ENCODE results near the gene BBX.

BBX gene

DNA sequence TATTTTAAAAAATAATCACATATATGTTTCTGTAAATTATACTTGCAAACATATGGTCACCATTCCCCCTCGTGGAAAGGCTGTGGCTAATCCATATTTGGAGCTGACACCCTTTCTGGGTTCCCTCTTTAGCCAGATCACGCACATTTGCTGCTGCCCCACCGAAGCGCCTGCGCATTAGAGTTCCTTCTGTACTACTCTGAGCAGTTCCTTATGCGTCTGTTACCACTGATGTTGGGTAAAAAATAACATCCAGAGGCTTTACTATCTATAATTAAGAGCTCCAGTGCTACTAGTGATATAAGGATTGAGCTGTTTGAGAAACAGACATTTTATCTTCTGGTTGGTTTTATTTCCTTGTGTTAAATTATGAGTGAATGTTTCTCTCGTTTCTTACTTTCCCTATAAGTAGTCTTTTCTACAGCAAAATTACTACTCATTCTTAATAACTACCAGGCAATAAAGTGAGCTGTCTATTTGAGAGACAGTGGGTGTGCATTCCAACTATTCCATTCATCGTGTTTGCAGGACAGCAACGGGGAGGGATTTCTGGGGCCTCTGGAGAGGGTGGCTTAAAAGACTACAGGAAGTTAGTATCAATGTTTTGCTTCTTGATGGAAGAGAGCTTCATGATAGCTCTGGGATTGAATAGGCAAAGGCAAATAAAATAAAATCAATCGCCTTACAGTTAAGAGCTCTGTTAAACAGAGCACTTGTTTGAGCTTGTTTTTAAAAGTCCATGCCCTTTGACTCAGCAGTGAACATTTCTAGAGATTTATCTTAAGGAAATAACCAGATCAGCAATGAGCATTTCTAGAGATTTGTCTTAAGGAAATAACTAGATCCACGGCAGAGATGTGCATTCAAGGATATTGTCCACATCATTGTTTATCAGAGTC lies 322.9 kb downstream of the BBX start:
- DNase-seq (ENCODE audit: low read depth in 3 of 3): no peak

- DNase-seq (ENCODE audit: low read depth in 3 of 3): peak in 1 of 3 experiments; percentile 45
Observed at GRCh38 chr3:107846279-107846852, 323.6 kb downstream of the BBX start.

DNA sequence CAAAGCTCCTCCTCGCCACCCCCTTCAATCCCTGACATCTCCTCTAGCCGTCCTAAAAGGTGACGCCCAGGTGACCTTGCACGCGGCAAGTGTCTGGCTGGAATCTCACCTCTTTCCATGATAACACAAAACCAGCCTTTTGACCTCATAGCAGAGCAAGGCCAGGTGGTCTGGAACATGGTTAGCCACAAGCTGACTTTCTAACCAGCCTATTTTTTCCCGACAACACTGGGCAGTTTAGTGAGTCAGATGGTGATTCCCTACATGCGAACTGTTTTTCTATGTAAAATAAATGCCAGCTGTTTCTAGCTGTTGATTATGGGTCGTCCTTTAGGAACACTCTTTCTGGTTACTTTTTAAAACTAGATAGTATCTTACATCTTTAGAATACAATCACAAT lies 325.0 kb downstream of the BBX start:
- no peak for DNase-seq (ENCODE audit: low read depth in 3 of 3)

DNA sequence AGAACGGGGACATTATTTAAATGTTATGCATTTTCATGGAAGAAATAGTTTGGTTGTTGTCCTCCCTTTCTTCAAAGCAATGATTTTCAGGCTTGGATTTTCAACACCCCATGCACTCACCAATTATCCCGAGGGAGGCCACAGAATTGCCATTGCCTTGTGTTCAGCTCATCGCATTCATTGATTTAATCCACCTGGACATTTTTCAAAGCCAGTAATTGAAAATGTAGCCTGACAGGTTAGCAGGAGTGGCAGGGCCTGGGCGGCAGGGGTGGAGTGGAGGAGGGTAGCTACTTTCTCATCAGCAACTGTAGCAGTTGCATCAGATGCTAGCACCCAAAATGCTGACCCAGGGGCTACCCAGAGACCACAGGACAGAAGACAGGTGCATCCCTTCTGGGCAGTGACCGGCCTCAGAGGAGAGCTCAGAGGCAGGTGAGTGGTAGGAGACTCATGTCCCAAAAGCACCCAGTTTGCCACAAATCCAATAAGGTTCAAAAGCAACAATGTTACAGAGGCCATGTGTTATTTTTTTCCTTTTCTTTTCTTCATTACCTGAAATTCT lies 325.7 kb downstream of the BBX start:
- no peak for DNase-seq (ENCODE audit: low read depth in 3 of 3)

- no peak for DNase-seq (ENCODE audit: low read depth in 3 of 3)
Observed at GRCh38 chr3:107850681-107851080, 327.9 kb downstream of the BBX start.

- no peak for DNase-seq (ENCODE audit: low read depth in 3 of 3)
Observed at GRCh38 chr3:107853821-107854220, 331.1 kb downstream of the BBX start.

GRCh38 chr3:107854733-107855132 lies 332.0 kb downstream of the BBX start:
- DNase-seq (ENCODE audit: low read depth in 3 of 3): no peak

DNA sequence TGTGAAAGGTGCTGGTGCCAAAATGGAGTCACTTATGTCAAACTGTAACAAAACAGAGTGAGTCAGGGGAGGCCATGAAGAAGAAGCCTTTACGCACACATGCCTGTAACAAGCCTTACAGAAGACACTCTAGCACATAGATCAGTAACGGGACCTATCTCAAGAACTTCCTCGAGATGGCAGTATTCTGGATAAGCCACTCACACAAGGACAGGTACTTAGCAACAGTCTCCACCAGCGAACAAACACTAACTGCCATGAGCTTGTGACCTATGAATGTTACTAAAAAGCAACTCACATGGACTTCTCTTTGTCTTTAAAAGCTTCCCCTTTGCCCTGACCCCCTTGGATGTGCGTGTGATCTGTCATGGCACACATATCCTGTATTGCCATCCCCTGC lies 332.9 kb downstream of the BBX start:
- DNase-seq (ENCODE audit: low read depth in 3 of 3): no peak

DNA sequence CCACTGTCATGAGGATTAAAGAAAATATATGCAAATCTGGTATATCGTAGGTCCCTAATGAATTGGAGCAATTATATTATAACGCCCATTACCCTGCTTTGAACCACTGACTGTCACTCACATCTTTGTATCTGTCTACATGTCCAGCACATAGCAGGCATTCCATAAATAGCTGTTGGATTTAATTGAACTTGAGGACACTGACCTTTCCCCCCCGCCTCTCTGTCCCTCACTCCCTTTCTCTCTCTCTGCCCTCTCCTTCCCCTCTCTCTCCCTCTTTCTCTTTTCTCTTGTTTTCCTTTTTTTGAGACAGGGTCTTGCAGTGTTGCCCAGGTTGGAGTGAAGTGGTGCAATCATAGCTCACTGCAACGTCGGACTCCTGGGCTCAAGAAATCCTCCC lies 335.1 kb downstream of the BBX start:
- DNase-seq (ENCODE audit: low read depth in 3 of 3): no peak

- no peak for DNase-seq (ENCODE audit: low read depth in 3 of 3)
Observed at GRCh38 chr3:107858876-107859275, 336.1 kb downstream of the BBX start.
